Stimulated activated CD4-positive, alpha-beta T cell treated with anti-CD3 and anti-CD28 coated beads, Interleukin-12 subunit alpha, Interleukin-12 subunit beta, amount 100 ng/mL, for 4 hours (primary cell): ENCODE results near the gene SF3B3.
"Not testable (repeated sequence)": the region's sequence is repeated elsewhere in the genome, so short reads cannot be mapped to it uniquely, and the experiment has no call there.

Experiments used
- DNase-seq: peaks from one replicate; pipeline ENCODE4 v3.0.0-alpha.2; 2020

Gene SF3B3

DNA sequence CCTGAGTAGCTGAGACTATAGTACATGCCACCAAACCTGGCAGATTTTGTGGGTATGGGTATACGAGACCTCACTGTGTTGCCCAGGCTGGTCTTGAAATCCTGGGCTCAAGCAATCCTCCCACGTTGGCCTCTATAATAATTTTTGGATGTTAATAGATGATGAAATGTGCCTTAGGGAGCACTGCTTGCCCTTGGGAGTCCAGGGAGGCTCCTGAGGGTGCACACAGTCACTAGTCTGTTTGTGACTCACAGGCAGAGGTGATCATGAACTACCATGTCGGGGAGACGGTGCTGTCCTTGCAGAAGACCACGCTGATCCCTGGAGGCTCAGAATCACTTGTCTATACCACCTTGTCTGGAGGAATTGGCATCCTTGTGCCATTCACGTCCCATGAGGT is 46.1 kb downstream of the SF3B3 start:
- no peak for DNase-seq

DNA sequence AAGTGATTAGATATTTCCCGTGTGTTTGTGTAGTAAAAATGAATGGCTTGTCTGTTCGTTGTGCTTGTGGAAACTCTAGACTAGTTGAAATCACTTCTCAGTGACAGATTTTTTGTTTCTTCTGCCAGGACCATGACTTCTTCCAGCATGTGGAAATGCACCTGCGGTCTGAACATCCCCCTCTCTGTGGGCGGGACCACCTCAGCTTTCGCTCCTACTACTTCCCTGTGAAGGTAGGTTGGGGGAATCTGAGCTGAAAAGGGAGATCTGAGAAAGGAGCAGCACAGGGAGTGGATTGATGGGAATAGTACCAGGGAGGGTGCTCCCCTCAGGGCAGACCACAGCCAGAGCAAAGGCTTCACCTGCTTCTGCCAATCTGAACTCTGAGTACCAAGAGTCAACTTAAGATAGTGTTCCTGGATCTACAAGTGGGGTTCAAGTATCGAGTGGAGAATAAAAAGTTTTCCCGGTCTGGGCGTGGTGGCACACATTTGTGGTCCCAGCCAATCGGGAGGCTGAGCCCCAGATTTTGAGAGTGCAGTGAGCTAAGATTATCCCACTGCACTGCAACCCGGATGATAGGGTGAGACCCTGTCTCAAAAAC is 47.5 kb downstream of the SF3B3 start:
- no peak for DNase-seq

DNA sequence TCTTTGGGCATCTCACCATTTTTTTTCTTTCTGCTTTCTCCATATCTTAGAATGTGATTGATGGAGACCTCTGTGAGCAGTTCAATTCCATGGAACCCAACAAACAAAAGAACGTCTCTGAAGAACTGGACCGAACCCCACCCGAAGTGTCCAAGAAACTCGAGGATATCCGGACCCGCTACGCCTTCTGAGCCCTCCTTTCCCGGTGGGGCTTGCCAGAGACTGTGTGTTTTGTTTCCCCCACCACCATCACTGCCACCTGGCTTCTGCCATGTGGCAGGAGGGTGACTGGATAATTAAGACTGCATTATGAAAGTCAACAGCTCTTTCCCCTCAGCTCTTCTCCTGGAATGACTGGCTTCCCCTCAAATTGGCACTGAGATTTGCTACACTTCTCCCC is 48.0 kb downstream of the SF3B3 start:
- no peak for DNase-seq

DNA sequence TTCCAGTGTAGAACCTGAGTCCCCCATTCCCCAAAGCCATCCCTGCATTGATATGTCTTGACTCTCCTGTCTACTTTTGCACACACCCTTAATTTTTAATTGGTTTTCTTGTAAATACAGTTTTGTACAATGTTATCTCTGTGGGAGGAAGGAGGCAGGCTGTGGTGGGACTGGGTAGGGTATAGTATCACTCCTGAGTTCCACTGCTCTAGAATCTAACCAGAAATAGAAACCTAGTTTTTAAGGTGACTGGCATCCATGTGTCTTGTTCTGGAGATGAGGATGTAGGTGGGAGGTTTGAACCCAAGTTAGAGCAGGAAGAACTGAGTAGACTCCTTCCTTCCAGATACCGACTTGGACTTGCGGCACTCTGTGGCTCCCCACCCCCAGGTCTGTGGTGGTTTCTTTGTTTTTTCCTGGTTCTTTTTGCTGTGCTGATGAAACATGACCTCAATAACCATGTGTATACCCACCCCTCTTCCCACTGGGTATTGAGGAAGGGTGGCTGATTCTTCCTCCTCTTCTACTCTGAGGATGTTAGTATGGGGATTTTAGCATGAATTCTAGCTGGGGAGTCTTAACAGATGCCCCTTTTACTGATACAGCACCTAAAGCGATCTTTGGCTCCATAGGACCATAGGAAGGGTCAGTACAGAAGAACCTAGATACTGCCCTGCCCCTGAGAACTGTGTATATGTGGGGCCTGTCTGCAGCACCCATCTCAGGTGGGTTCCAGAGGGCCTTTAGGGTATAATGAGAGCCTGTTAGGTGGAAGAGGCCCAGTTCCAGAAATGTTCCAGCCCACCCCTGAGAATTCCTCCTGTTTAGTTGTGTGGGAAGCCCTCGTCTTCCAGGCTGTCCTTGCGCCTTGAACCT is 48.7 kb downstream of the SF3B3 start:
- DNase-seq: no peak

DNA sequence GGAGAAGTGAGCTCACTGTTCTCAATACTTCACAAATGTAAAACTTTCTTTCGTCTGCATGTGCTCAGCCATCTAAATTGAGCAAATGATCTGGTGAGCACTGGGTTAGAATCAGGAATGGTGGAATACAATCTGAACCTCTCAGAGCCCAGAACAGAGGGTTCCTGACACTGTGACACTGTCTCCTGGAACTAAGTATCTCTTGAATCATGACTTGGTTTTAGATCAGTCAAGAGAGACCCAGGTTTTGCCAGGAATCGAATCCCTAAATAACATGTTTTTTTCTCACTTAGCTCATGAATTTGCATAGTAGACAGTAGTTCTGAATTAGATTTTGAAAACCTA is 49.3 kb downstream of the SF3B3 start:
- no peak for DNase-seq

DNA sequence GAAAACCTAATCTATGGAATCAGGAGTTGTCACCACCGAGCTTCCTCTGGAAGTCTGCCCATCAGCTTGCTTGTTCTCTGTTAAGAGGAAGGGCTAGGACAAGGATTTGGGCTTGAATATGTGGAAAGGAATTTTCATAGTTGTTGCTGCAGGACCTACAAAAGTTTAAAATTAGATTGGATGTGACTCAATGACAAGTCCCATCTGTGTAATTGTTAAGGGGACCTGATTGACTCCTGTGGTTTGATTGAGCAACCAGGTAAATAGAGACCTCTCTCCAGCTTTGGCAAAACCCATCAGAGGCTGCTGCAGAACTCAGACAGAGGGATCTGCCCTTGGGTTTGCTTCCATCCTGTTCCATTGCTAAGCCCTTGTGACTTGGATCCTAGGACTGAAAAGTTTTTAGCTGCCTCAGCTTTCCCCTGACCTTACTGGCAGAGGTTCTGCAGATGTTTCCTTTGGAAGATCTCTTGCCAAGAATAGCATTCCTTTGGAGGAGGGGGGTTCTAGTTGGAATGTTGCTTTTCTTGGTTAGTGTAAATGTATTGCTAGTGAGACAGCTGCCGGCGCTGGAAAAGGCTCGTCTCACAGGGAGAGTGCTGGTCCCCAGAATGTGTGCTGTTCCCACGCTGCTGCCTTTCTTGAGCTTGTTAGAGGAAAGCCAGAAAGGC is 50.0 kb downstream of the SF3B3 start:
- DNase-seq: no peak

DNA sequence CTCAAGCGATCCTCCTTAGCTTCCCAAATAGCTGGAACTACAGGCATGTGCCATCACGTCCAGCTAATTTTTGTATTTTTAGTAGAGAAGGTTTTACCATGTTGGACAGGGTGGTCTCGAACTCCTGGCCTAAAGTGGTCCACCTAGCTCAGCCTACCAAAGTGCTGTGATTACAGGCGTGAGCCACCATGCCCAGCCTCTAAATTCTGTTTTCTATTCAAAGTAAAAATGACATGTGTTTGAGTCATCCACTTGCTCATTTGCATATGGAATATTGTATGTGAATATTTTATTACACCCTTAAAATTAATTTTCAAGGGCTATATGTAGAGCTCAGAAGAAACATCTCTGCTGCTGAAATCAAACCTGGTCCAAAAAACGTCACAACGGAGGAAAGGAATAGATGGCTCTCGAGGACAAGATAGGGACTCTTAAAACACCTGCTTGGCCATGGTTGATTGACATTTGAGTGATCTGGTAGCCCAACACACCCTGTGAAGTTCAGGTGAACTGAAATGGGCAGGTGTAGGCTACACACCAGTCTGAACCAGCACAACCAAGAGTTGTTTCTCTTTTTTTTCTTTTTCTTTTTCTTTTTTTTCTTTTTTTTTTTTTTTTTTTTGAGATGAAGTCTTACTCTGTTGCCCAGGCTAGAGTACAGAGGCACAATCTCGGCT is 51.1 kb downstream of the SF3B3 start:
- no peak for DNase-seq

DNA sequence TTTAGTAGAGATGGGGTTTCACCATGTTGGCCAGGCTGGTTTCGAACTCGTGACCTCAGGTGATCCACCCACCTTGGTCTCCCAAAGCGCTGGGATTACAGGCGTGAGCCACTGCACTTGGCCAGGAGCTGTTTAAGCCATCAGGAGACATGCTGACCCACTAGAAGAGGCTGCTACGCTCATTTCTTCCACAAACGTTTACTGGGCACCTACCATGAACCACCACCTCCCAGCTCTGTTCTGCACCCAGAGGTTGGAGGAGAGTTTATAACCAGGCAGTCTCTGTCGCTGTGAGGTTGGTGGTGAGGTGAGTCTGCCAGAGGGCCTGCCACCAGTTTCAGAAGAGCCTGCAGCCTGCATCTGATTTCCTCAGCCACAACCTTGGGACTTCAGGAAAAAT is 51.8 kb downstream of the SF3B3 start:
- DNase-seq: no peak

DNA sequence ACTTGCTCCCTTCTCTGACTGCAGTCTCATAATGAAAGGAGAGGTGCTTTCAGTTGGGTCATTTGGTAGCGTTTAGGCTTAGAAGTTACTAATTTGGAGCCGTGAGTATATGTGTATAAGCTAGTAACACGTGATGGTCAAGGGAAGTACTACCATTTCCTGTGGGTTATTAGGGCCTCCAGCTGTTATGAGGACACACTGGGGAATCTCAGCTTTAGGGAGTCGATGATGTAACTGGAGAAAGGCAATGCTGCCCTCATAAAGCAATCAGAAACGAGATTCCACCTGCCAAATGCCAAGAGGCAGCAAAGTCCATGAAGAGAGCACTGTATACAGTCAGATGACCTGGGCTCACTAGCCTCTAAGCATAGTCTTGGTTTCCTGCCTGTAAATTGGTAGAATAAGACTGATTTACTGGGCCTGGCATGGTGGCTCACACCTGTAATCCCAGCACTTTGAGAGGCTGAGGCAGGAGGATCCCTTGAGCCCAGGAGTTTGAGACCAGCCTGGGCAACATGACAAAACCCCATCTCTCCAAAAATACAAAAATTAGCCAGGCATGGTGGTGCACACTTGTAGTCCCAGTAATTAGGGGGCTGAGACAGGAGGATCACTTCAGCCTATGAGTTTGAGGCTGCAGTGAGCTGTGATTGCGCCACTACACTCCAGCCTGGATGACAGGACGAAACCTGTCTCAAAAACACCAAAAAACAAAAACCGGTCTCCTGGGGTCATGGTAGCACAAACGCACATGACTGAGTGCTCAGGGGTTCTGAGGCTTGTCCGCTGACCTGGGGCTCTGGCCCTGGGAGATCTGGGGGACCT is 53.0 kb downstream of the SF3B3 start:
- no peak for DNase-seq

DNA sequence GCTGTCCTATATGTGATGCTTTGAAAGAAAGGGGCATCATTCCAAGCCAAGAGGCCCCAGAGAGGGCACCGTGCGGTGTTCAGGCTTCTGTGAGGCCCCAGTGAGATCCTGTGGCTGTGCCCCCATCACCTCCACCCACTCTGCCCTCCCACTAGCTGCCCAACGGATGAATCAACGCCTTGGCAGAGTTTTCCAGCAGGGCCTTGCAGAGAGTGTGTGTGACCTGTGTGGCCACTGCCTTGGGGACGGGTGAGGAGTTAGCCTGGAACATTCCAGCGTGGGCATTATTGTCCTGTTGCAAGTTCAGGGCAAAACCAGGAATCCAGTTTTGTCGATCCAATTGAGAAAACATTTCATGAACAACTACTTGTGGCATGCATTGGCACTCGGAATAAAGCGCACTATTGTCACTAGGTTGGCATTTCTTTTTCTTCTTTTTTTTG is 53.7 kb downstream of the SF3B3 start:
- no peak for DNase-seq

DNA sequence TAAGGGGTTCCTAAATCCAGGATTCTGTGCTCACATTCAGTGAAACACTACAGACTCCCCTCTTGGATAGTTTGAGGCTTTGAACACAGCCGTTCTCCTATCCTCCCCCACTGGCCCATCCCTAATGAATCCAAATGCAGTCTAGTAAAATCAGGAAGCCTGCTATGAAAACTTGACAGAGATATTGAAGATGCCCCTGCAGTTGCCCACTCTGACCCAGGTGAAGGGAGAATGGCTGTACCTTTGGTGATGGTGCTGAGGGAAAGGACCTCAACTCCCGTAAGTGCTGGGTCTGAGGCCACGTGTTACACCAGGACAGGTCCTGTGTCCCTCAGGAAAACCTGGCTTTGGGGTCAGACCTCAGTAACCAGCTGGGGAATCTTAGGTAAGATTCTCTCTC is 54.4 kb downstream of the SF3B3 start:
- DNase-seq: no peak

DNA sequence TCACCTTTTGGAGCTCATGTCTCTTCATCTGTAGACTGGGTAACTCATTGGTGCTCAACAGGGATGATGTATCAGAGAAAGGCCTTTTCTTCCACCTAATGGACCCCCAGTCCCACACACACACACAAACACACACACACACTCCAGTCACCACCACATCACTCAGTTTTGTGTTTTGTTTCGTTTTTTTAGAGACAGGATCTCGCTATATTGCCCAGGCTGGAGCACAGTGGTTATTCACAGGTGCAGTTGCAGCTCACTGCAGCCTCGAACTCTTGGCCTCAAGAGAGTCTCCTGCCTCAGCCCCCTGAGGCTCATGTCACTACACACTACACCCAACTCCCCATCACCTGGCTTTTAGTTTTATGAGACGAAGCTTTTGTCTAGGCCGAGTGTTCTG is 55.6 kb downstream of the SF3B3 start:
- no peak for DNase-seq

DNA sequence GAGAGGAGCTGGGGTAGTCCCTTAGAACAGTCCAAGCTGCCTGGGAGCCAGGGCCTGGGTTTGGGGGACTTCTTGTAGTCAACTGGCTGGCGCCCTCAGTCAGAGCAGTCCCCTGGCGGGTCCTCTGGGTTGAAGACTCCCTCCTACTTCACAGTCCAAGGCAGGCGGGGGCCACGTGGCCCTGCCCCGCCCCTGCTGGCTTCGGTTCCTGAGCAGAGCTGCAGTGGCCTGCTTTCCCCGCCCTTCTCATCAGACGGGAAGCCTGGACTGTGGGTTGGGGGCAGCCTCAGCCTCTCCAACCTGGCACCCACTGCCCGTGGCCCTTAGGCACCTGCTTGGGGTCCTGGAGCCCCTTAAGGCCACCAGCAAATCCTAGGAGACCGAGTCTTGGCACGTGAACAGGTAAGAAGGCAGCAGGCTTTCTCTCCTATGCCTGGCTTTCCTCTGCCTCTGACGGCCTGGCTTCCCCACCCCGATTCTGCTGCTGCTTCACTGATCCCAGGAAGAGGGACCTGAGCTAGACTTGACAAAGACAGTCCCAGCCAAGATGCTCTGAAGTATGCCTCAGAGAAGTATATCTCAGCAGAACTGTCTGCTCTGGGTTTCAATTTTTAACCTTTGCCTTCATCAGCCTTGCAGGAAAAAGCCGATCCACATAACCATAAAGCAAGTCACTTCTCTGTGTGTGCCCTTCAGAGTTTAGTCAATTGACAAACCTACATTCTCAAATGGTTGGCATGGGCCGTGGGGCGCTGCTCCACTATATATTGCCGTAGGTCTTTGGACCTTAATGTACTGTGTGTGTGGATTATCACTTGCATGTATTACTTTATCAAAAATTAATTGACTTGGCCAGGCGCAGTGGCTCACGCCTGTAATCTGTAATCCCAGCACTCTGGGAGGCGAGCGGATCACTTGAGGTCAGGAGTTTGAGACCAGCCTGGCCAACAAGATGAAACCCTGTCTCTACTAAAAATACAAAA is 56.3 kb downstream of the SF3B3 start:
- DNase-seq: no peak

DNA sequence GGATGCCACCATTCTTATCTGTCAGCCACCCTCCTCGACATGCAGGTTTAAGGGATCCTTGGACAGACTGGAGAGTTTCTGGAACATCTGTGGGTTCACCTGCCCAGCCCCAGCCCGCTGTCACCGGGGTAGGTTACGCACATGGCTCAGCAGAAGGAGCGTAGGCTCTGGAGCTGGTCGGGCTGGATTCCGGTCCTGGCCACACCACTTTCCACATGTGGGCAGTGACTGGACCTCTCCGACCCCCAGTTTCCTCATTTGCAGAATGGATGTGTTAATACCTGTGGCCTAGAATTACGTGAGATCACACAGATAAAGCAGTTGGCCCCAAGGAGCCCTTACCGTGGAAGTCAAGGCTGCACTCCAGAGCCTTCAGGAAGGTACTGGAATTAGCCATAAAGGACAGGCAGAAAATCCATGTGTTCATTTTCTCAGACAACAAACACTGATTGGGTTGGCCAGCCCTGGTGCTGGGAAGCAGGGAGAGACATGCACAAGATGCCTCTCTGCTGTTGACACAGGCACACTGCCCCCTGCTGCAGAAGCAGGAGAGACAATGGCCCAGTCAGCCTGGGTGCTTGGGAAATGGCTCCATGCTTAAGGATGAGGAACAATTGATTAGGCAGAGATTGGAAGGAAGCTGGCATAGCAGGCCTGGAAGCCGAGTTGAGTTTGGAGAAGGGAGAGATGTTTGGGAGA is 58.8 kb downstream of the SF3B3 start:
- no peak for DNase-seq

DNA sequence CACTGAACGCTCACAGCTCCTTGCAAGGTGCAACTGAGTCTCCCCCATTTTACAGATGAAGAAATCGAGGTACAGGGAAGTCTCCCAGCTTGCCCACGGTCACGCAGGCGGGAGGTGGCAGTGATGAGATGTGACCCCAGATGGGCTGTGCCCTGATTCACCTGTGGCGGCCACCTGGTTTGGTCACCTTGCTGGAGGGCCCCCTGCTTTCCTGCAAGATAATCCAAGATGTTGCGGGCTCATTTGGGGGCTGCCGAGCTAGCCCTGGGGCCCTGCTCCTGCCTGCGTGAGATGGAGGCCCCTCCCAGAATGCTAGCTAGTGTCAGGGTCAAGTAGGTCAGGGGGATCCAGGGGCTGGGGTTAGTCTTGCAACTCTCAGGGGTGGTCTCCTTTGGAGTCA is 63.1 kb downstream of the SF3B3 start:
- no peak for DNase-seq

DNA sequence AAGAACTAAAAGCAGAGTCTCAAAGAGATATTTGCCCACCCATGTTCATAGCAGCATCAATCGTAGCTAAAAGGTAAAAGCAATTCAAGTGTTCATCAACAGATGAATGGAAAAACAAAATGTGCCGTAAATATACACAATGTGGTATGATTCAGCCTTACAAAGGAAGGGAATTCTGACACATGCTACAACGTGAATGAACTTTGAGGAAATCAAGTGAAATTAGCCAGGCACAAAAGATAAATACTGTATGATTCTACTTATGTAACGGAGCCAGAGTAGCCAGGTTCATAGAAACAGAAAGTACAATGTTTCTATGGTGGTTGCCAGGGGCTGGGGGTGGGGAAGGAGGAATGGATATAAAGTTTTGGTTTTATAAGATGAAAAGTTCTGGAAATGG is 64.9 kb downstream of the SF3B3 start:
- no peak for DNase-seq

DNA sequence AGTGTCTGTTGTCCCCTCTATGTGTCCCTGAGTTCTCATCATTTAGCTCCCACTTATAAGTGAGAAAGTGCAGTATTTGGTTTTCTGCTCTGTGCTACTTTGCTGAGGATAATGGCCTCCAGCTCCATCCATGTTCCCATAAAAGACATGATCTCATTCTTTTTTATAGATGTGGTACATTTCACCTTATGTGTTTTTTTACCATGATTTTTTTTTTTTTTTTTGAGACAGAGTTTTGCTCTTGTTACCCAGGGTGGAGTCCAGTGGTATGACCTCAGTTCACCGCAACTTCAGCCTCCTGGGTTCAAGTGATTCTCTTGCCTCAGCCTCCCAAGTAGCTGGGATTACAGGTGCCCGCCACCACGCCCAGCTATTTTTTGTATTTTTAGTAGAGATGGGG is 65.8 kb downstream of the SF3B3 start:
- not testable (repeated sequence) for DNase-seq

DNA sequence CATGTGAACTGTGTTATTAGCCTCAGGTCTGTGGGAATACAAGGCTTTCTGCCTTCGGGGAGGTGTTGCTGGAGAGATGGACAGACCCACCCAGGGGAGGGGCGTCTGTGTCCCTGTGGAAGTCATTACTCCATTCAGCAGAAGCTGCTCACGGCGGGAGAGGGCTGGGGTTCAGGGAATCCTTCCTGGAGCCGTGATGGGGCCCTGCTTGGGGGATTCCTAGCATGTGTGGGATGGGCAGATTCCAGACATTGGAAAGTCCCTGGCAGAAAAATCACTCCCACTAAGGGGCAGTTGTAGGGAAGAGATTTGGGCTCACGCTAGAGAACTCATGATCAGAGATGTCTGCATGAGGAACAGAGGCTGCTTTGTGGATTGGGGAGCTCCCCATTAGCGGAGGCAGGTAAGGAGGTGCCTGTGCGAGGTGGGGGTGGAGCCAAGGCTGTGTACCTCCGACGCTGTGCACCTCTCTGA is 66.4 kb downstream of the SF3B3 start:
- no peak for DNase-seq

DNA sequence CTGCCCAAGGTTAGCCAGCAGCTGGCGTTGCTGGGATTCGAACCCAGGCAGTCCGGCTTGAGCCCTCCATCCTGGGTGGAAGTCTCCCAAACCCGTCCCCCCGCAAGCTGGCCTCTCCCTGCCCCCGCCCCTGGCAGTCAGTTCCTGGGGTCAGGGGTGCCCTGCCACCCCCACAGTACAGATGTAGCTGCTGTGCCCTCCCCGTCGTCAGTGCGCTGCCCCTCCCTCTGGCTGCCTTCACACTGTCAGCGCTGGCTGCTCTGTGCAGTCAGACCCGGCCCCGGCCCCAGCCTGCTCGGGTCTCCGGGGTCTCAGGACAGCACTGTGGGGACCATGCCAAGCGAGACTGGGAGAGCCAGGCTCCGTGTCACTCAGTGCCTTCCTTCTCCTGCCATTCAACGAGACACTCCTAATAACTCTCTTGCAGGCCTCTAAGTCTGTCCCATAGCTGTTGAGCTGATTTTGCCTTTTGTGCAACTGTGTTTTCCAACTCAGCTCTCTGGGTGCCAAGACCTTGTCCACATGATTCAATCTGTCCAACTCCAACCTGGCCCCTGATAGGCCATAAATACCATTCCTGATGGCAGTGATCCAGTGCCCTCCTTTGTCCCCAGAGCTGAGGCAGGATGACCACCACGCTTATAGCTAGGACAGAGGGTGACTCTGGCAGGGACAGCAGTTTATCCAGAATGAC is 67.3 kb downstream of the SF3B3 start:
- no peak for DNase-seq

DNA sequence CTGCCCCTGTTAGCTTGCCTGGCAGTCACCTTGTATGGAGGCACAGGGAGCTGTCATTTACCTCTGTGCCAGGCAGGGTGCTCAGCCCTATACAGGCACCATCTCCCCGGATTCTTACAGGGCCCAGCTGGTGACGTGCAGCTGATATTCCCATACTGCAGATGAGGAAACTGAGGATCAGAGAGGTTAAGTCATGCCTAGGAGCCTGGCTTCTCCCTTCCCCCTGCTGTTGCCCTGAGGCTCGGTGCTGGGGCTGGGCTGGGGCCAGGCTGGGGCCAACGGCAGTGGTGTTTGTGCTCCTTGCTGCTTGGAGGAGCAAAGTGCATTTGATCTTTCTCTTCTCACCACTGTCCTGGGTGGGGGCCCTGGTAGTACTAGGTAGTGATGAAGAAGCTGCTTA is 68.0 kb downstream of the SF3B3 start:
- DNase-seq: no peak
